Suprapubic skin (tissue), 4 donors: ENCODE data around the gene GRID2.

Experiments used
- EP300 ChIP-seq: sonication (generic); formaldehyde crosslinking; IDR thresholded peaks from one replicate; pipeline ENCODE4 v1.6.1; 2017; ENCODE audit warnings: antibody characterized with exemption
- POLR2A ChIP-seq, 2 donors: fragments of 450-650 bp; IDR thresholded peaks; one replicate each; pipeline ENCODE4 v1.6.1; 2017; ENCODE audit warnings: antibody characterized with exemption in 2 of 2, mild to moderate bottlenecking in 2 of 2, moderate library complexity in 2 of 2
- POLR2AphosphoS5 ChIP-seq, 3 donors: sonication (generic); formaldehyde crosslinking; IDR thresholded peaks; one replicate each; pipeline ENCODE4 v1.6.1; 2017; ENCODE audit warnings: antibody characterized with exemption in 3 of 3
- TF ChIP-seq, protein P1 (sequence below), 2 donors: fragments of 200-600 bp in 1 of 2; fragments of 450-650 bp in 1 of 2; sonication (generic) in 1 of 2; IDR thresholded peaks; one replicate each; pipeline ENCODE4 v1.5.1; 2016 to 2019; ENCODE audit warnings: antibody characterized with exemption in 2 of 2, mild to moderate bottlenecking in 1 of 2, moderate library complexity in 1 of 2

DNA sequence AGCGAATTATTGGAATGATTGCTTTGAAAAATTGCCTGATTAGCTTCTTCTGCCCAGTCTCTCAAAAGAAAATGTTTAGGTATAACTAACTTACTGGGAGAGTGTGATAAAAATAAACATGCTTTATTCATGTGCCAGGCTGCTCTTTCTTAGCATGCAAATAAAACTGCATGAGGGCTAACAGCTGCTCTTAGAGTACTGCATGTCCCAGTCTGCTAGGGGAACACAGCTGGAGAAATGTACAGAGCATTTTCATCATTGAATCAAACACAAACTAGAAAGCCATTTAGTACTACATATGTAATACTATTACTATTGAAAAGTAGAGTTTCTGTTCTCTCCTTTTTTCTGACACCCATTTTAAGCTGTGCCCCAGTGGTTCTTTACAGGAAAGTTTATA is 726.0 kb downstream of the GRID2 start:
- TF ChIP-seq POLR2A (IDR thresholded peaks at IDR 0.05): no peak
- TF ChIP-seq, protein P1, sequence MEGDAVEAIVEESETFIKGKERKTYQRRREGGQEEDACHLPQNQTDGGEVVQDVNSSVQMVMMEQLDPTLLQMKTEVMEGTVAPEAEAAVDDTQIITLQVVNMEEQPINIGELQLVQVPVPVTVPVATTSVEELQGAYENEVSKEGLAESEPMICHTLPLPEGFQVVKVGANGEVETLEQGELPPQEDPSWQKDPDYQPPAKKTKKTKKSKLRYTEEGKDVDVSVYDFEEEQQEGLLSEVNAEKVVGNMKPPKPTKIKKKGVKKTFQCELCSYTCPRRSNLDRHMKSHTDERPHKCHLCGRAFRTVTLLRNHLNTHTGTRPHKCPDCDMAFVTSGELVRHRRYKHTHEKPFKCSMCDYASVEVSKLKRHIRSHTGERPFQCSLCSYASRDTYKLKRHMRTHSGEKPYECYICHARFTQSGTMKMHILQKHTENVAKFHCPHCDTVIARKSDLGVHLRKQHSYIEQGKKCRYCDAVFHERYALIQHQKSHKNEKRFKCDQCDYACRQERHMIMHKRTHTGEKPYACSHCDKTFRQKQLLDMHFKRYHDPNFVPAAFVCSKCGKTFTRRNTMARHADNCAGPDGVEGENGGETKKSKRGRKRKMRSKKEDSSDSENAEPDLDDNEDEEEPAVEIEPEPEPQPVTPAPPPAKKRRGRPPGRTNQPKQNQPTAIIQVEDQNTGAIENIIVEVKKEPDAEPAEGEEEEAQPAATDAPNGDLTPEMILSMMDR (IDR thresholded peaks at IDR 0.05): no peak
- no peak for TF ChIP-seq POLR2AphosphoS5 (IDR thresholded peaks at IDR 0.05)
- no peak for TF ChIP-seq EP300
